Inflammatory macrophage treated with lipopolysaccharide for 4 hours (primary cell): ENCODE results near the gene DOCK10.
"Not testable (repeated sequence)": the region's sequence is repeated elsewhere in the genome, so short reads cannot be mapped to it uniquely, and the experiment has no call there.

Source experiments
- DNase-seq: peaks from one replicate; pipeline ENCODE4 v3.0.0-alpha.2; 2020

Gene DOCK10

DNA sequence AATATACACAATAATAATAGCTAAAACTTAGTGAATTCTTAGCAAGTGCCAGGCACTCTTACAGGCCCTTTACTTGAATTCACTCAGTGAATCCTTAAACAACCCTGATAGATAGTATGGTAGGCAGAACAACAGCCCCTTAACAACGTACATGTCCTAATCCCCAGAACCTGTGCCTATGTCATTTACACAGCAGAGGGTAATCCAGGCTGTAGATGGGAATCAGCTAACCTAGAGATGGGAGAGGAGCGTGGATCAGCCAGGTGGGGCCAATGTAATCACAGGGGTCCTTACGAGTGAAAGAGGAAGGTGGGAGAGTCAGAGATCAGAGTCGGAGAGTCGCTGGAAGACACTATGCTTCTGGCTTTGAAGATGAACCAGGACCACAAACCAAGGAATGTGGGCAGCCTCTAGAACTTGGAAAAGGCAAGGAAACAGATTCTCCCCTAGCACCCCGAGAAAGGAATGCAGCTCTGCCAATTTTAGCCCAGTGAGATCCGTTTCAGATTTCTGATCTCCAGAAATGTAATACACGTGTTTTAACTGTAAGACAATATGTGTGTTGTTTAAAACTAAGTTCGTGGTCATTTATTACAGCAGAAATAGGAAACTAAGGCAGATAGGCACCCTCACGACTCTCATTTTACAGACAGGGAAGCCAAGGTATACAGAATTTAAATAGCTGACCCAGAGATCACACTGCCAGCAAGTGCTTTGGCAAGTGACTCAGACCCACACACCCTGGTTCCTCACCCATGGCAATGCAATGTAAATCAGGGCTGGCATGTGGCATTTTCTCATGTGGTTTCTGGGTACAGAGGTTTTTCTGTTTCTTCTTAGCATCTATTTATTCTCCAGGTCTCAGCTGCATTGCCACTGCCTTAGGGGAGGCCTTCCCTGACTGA, 68.9 kb downstream of the DOCK10 start:
- peak; percentile 54 for DNase-seq

DNA sequence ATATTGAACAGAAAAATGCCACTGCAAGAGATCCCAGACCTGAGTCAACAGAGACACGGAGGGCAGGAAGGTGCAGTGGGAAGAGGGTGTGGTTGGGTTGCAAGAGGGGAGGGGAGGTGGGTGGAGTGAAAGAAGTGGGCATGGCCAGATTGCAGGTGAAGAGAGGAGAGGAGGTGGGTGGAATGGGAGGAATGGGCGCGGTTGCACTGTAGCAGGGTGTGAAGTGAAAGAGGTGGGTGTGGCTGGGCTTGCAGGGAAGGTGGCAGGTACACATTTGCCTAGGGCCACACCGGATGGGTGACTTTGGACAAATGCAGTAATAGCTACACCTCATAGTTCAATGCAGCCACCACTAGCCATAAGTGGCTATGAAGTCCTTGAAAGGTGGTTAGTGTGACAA, 71.1 kb downstream of the DOCK10 start:
- no peak for DNase-seq

DNA sequence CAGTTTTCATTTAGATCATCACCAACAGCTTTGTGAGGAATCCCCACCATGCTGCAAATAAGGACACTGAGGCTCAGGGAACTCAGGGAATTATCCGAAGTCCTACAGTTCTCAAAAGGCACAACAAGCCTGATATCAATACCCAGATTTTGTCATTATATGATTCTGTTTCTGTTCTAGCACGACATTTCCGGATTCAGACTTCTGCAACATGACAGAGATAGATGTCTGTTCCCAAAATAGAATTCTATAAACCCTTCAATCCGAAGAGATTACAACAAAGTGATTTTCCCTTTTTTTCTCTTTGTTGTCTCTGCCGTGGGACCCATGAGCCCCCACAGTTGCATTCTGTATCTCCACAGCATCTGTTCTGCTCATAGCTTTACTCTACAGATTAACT, 72.0 kb downstream of the DOCK10 start:
- no peak for DNase-seq

DNA sequence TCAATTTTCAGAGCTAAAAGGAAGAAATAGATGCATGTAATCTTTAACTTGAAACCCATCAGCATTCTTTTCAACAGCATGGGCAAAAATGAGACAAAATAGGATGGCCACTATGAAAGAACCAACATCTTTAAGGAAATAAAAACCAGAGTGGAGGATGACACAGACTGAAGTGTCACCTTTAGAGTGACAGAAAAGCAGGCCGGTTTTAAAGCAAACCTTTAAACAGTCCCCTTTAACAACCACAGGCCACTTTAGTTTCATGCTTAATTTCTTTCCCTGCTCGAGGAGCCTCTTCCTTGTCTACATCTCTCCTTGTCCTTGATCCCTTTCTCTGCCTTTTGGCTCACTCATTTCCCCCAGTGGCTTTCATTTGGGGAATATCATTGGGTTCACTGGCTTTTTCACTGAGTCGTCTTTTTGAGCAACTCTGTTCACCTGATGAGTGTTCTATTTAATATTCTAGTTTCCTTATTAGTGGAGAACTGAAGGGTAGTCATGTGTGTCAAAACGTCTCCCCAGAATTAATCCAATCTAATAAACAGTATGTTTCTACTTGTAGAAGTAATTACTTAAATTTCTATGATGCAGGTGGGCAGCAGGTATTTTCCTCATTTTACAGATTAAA, 72.5 kb downstream of the DOCK10 start:
- no peak for DNase-seq

DNA sequence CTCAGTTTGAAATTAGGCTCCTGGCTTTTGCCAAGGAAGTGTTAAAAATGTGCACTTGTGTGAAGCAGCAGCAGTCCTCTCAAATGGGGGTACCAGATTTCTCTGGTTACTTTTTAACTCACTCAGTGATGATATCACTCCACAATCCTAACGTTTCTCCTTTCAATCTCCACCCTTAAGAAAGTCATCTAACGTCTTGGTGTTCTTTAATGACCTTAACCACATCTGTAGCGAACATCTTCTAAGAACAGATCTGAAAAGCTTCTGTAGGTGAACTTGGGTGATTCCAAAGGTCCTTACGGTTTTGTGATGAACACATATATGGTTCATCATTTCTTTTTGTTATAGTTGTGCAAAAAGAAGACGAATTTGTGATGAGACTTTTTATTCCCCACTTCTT, 73.2 kb downstream of the DOCK10 start:
- no peak for DNase-seq

DNA sequence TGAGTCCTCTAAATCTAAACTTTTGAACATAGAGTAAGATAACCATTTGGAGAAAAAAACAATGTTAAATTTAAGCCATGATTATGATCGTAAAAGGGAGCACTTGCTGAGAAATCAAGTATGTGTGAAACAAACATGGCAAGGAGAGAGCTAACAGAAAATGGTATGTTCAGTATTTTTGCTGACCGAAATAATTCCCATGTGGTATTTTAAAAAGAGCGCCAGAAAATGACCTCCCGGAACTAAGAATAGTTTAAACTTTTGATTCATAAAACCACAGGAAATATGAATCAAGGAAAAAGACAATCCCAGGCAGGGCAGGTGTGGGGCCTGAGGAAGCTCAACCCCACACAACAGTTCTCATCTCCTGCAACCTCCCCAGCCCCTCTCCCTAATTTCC, 74.2 kb downstream of the DOCK10 start:
- no peak for DNase-seq

DNA sequence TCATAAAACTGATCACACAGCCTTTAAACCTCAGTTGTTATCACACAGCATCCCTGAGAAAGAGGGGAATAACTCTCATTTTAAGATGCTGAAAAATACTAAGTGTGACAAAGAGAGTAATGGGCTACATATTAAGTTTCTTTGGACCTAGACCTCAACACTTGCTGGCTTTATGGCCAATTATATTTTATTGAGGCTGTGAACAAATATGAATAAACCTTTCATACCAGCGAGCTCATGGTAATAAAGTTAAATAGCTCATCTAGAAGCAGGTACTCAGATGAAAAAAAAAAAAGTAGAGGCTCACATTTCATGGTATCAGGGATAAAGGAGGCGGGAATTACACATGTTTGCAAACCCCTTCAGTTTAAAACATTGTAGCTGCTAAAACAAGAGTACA, 75.7 kb downstream of the DOCK10 start:
- no peak for DNase-seq

DNA sequence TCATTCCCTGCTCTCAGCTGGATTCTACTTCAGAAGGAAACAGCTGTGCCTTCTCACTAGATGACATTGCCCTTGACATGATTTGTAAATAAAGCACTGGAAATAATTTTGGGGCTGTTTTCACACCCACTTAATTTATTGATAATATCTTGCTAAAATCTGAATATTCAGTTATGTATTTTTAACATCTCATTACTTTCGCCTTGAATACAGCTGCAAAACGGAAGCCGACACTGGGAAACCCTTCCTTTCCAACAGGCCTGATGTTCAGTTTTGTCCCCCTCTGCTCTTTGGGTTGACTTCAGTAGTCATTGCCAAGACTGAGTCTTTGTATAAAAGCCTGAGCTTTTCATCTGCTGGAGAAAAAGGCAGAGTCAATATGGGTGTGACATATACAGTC, 82.7 kb downstream of the DOCK10 start:
- DNase-seq = no peak

DNA sequence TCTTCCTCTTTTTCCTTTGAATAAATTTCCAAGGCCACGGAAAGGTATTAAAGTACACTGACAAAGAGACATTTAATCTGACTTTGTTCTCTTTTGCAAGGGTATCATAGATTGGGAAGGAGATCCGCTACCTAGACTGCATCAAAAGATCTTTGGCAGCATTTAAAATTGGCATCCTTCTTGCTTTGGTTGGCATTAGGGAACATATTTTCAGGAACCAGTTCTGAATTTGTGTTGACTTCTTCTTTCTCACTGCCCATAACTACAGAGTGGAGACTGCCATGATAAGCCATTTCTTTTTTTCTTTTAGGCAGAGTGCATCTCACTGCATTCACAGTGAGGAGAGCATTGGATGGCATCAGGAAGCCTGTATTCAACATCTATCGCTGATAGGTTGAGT, 83.4 kb downstream of the DOCK10 start:
- no peak for DNase-seq

DNA sequence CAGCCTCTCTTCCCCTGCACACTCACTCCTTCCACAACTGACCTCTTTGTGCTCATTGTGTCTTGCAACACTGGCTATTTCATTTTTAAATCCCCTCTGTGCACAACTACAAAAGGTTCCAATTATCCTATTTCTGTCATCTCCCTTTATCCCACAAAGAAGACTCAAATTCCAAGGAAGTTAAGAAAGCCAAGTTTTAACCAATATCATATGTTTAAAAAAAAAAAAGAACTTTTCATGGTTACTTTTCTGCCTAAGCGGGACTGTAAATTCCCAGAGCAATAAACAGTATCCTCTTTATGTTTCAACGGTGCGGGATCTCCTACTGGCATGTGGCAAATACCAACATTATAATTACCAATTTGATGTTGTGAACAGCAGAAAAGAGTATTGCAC, 83.8 kb downstream of the DOCK10 start:
- no peak for DNase-seq

DNA sequence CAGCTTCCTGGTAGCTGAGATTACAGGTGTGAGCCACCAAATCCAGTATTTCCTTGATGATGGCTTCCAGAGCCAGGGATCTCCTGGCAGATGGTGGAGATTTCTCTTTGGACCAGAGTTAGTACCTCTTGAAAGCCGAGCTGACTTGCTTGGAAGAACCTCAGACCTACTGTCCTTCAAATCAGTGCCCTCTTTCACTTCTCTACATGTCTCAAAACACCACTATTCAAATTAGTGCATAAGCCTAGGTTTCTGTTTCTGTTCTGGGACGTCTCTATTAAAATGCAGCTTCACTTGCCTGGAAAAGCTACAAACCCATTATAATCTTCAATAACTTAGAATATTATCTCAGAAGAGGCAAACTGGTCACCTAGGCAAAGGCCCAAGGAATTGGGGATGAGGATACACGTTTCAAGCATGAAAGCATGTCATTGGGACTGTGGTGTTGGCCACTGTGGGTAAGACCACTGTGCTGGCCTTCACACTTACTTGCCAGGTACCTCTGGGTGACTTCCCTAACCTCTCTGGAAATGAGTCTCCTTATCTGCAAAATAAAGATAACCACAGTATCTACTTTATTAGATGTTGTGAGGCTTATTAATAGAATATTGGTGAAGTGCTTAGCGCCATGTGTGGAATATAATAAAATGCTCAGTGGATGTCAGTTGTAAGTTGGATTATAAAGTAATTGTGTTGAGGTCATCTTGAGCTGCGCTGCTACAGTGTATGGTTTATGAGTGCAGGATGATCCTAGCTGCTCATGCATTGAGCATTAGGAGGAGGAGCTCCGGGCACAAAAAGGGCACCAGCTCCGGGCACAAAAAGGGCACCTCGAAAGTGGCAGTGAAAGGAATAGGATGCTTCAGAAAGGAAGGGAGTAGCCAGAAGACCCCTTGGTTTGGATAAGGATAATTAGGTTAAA, 84.5 kb downstream of the DOCK10 start:
- DNase-seq = peak; percentile 80

DNA sequence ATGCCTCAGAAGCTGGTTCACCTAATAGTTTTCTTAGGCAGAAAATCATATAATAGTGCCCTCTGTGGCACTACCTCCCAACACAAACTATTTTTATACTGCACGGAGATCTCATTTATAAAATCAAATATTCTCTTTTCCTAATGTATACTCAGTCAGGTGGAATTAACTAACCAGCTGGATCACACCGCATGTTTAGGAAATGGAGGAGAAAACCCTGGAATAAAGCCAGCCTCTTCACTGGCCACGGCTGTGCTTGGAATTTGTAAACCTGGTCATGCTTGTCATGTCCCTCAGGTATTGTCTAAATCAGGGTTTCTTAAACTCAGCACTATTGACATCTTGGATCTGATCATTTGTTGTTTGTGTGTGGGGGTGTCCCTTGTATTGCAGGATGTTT, 85.6 kb downstream of the DOCK10 start:
- no peak for DNase-seq

DNA sequence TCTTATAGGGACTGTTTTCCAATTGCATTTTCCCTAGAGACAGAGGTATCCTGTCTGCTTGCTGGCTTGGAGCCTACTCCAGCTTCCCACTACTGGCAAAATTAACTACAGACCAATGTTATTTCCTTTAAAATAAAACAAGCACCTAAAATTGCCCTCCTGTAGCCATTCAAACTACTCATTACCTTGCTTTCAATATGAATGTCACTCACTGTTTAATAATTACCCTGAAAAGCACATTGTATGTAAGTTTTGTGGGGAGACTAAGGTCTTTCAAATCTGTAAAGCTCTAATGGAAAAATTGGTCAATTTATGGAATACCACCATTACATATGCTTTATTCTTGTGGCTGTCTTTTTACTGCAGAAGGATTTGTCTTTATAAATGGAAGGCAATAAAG, 87.3 kb downstream of the DOCK10 start:
- no peak for DNase-seq

DNA sequence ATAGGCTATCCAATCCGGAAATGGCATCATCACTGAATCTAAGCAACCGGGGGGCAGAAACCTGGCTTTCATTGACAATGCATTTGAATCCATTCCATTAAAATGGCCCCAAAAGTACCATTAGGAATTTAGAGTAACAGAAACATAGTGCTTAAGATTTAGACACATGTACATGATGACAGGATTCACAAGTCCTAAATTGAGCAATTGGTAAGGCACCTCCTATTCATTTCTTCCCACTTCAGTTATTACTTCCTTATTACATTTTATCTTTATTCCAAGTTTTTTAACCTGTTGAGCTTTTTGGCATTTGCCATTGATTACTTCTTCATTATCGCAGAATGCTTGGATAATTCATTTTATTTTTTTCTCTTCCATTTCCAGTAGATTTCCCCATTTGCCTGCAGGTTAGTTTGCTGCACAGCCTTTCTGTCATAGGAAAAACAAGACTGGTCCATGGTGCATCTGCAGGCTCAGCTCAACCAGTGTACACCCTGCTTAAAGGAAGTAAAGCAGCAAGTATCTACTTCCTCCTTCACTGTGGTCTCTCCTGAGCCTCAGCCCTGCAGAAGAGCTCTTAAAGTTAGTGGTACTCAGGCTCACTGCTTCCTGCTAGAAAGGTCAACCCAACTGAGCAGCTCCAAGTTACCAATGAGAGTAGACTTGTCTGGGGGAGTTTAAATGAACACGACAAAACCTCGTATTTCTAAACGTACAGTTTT, 89.2 kb downstream of the DOCK10 start:
- peak; percentile 74 for DNase-seq

DNA sequence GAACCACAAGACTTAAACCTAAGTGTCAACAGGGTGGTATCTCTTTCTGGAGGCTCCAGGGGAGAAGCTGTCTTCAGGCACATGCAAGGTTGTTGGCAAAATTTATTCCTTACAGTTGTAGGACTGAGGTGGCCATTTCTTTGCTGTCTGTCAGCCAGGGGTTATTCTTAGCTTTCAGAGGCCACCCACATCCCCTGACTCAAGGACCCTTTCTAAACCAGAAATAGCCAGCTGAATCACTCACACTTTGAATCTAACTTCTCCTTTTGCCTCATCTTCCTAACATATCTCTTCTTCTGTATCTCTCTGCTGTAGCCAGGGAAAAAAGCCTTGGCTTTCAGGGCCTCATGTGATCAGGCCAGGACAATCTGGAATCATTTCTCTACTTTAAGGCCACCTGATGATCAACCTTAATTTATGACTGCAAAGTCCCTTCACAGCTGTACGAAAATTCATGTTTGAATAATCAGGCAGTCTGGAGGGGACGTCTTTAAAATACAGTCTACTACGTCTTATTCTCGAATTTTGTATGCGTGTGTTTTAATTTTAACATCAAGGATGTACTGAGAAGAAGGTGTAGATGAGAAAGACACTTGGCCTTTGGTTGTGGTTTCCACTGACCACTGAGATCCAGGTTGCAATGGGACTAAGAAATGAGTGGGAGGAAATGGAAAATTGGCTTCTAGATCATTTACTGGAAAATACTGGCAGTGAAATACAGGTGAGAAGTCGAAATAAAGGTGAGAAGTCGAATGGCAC, 90.4 kb downstream of the DOCK10 start:
- peak; percentile 81 for DNase-seq

DNA sequence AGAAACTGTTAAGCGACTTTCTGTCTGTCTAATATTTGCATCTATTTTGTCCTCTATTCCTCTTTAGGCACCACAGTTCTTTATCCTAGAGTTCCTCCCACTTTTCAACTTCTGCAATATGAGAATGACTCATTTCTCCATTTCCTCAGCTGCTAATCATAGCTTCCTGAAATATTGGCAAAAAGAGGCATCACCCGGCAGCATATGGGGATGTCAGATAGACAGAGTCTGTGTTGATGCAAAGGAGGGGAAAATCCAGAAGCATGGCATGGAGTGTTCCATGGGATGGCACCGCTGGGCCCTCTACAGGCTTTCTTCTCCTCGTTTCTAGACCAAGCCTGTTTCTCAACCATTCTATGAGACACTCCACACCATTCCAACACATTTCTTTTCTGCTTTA, 93.4 kb downstream of the DOCK10 start:
- DNase-seq = peak; percentile 98

DNA sequence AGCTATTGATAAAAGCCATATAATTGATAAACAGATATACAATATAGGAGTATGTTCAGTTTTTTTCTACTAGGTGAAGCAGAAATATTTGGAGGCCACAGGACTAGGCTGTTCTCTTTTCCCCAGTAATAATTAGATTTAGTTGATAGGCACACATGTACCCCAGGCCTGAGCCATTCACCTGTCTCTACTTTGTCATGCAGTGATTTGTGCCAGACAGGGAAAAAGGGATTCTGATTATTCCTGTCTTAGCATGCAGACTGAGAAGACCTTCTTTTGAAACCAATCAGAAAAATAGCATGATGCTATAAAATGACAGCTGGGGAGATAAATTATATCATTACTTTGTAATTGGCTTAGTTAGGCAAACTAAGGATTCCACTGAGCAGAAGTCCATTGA, 94.3 kb downstream of the DOCK10 start:
- no peak for DNase-seq

DNA sequence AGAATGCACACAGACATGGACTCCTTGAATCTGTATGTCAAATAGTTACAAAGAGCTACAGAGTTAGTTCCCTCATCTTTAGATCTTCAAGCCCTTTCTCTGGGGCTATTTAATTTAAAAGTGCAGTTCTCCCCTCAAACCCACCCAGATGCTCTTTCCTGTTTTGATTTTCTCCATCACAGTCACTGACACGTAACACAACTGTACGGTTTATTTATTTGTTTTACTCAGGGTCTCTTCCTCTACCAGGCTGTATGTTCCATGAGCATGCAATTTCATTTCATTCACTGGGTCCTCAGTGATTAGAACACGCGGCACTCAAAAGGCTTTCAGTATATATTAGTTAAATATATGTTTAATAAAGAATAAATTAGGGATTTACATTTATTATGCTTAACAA, 94.7 kb downstream of the DOCK10 start:
- DNase-seq = no peak

DNA sequence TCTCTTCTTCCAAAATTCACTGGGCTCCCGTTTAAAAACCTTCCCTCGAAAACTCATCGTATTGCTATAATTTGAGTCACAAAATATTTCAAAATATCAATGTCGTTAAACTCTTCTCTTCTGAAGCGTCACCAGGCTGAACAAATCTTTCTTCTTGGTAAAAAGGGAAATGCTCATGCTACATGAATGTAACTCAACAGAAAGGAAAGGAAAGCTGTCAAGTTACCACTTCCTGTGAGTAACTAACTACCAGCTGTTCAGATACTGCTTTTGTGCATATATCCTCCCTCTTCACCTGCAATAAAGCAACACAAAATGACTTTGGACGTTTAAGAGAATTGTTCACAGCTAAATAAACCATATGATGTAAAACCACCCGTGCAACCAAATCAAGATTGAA, 95.4 kb downstream of the DOCK10 start:
- peak; percentile 97 for DNase-seq

DNA sequence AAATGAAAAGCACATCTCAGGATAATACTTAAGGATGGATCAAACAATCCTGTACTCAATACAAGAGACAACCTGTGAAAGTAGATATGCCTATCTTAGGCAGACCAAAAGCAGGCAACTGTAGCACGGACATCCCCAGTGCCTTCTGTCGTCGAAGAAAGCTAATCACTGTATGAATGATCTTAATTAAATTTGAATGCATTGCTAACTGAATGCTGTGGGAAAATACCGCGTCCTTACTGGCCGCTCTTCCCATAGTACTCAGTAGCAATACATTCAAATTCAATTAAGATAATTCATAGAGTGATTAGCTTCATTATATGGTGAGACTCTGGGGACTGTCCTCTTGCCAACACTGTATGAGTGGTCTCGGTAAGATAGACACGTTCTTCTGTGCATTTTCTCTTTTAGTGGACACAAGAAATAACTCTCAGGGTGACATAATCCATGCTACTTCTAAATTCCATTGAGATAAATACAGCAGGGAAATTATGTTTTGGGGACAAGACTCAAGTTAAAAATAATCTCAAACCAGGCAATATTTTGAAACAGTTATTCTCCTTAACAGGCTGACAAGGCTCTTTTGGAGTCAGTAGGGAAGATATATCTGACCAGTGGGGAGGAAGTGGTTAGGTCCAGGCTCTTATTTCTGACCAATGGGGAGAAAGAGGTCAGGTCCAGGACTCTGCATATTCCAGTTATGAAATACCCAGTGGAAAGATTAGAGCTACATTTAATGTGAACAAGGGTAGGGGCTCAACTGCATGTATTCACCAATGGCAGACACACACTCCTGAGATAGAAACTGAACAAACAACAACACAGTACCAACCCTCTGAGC, 97.3 kb downstream of the DOCK10 start:
- DNase-seq = peak; percentile 75

DNA sequence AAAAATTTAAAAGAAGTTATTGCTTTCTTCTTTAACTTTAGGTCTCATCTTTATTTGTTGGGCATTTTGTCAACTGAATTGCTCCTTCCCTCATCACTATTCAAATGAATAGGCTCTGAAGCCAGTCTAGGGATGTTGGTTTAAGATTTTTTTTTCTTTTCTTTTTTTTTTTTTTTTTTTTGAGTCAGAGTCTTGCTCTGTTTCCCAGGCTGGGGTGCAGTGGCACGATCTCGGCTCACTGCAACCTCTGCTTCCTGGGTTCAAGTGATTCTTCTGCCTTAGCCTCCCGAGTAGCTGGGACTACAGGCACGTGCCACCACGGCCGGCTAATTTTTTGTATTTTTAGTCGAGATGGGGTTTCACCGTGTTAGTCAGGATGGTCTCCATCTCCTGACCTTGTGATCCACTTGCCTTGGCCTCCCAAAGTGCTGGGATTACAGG, 98.6 kb downstream of the DOCK10 start:
- DNase-seq = not testable (repeated sequence)
